GM19099 (cell line): ENCODE data around the gene PEX11A.

ENCODE experiments used
- POLR2A ChIP-seq: IDR thresholded peaks from 3 replicates; pipeline ENCODE4 v1.6.1; 2011; ENCODE audit warnings: low read depth; ENCODE audit not compliant: insufficient read length; ENCODE audit errors: extremely low read depth

The PEX11A gene

DNA sequence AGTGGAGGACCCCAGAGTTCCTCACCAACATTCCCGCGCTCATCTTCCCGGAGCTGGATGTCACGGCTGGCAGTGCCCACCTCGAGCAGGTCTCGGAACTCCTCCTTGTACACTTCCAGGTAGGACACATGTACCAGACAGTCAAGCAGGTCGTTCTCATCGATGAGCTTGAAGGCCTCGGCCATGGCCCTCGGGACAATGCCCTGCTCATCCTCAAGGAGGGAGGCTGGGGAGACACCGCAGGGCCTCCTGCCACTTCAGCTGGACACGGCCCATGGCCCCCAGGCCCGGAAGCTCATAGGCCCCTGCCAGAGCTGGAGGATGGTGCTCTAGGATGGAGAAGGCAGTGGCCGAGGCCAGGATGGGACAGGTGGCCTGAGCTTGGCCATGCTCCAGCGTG, 40.8 kb downstream of the PEX11A start:
- TF ChIP-seq POLR2A: no peak

DNA sequence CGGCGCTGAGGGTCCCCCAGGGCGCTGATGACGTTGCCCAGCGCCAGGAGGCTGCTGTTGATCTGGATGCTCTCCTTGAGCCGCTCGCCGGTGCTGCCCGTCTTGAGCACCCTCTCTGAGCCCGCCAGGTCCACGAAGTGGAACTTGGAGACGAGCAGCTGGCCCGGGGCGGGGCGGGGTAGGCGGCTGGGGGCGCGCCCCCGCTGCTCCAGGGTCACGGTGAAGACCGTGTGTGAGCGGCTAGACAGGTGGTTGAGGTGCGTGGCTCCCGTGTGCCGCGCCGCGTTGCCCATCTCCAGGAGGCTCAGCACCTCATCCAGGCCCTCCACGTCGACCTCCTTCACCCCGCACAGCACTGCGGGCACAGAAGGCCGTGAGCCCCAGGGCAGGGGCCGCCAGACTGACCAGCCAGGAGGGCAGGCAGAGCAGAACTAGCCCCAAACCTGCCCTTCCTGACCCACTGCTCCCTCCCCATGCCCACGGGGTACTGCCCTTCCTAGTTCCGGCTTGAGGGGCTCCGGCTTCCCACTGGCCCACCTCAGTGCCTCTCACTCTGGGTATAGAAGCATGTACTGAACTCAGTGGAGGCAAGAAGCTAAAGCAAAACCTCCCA, 41.4 kb downstream of the PEX11A start:
- no peak for TF ChIP-seq POLR2A

DNA sequence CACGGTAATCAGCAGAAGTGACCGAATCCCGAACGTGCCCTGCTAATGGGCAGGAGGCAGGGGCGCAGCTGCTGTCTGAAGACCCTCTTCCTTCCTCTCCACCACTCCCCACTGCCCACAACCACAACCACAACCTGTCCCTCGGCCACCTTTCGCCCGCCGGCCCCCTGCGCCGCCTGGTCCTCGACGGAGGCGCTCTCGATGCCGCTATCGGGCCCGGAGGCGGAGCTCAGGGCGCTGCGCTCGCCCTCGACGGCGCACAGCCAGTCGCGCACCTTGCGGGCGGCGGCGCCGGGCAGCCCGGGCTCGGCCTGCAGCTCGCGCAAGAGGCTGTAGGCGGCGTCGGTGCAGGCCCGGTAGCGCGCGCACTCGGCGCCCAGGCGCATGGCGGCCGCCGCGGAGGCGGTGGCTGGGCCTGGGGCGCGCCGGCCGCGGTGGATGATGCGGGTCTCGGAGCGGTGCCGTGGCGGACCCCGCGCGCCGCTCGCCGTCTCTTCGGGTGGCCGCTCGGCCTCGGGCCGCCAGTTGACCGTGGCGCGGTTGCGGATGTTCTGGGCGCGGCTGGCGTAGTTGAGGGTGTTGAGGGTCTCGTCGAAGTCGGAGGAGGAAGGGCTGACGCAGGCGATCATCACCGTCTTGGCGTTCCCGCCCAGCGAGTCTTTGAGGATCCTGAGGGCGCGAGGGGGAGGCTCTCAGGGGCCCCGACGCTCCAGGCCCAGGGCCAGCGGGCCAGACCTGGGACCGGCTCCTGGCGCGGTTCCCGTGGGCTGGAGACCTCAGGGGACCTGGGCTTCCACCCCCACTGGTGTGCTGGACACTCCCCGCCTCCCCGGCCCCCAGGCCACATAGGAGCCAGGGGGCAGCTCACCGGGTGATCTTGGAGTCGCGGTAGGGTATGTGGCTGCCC, 42.2 kb downstream of the PEX11A start:
- TF ChIP-seq POLR2A: no peak

DNA sequence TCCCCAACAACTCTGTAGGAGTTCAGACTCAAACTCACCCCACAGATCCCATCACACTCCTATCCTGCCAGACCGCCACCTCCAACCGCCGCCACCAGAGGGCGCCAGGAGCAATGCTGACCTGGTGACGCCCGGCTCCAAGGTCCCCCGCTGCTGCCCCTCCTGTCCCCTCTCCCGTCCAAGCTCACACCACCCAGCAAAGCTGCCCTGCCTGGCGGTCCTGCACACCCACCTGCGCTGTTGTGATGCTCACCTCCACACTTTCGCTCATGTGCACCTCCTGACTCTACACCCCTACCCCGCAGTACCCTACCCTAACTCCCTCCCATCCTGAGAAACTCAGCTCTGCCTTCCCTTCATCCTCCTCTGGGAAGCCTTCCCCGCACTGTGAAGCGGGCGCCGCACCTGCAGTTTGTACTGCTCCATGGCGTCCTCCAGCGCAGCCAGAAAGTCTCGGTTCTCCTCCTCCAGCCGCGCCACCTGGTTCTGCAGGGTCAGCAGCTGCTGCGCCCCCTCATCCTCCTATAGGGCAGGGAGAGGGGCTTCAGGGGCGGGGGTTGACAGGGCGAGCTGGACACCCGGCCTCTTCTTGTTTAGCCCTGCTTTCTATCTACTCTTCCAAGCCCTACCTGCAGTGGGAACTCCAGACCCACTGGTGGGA, 43.2 kb downstream of the PEX11A start:
- no peak for TF ChIP-seq POLR2A

DNA sequence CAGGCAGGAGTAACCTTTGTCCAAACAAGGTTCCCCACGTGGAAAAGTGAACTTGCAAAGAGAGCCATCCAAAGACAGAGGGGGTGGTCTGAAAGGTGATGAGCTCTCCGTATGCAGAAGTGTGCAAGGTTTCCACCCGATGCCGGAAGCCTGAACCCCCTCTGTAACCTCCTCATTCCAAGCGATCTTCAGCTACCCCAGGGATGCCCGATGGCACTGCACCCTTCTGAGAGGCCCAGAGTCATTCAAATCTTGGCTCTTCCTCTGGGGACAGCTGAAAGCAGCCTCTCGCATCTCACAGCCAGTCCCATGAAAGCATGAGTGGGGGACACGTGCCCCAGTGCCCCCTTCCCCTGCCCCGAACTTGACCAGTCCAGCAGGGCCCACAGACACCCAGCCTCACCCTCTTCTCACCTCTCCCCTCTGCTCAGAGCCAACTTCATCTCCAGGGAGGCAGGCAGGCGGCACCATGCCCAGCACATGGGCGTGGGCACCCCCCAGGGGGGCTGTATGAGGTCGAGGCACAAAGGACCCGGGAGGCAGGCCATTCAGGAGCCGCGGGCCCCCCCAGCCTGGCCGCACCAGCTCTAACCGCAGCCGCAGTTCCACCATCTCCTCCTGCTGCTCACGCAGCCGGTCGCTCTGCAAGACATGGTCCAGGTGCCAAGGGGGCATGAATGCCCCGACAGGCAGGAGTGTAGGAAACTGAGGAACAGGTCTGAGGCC, 44.0 kb downstream of the PEX11A start:
- no peak for TF ChIP-seq POLR2A

DNA sequence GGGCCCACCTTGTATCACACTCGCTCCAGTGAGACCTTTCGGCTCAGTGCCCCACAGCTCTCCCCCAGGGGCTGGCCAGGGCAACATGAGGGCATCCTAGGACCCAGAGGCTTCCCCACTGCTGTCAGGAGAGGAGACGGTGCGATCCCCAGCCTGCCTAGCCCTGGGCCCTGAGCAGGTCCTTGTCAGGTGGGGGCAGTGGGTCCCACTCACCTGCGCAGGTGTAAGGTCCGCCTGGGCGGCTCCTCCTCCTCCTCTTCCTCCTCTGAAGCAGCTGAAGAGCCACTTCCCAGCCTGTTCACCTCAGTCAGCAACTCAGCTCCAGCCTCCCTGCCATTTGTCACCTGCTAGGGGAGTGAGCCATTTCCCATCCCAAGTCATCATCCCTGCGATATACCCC, 44.9 kb downstream of the PEX11A start:
- no peak for TF ChIP-seq POLR2A

DNA sequence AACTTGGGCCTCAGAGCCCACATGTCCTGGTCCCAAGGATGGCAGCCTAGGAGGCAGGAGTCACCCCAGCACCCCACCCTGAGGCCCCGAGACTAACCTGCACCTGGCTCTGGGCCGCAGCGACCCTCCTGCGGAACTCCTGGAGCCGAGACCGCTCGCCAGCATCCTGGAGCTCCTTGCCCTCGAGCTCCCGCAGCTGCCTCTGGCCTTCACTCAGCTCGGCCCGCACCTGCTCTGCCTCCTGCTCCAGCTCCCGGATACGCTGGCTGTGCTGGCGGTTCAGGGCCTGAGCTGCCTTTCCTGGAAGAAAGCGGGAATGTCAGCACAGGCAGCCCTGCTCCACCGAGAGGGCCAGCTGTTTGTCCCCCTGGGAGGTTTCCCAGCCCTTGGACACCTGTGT, 48.4 kb downstream of the PEX11A start:
- no peak for TF ChIP-seq POLR2A

DNA sequence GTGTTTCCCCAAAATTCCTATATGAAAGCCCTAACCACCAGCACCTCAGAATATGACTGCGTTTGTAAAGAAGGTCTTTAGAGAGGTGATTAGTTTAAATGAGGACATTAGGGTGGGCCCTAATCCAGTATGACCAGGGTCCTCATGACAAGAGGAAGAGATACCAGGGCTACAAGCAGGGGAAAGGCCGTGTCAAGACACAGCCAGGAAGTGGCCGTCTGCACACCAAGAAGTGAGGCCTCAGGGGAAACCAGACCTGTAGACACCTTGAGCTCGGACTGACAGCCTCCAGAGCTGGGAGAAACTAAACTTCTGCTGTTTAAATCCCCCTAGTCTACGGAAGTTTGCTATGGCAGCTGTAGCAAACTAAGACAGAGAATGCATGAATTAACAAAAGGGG, 49.5 kb downstream of the PEX11A start:
- no peak for TF ChIP-seq POLR2A

DNA sequence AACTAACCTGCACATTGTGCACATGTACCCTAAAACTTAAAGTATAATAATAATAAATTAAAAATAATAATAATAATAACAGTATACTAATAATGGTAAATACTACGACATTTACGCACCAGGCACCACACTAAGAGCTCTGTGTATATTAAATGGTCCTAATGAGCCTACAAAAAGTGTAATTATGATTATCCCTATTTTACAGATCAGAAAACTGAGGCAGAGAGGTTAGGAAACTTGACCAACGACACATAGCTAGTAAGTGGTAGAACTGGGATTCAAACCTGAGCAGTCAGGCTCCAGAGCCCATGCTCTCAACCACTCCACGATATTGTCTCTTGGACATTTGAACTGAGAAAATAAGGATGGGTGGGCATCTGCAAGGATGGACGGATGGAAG, 50.3 kb downstream of the PEX11A start:
- no peak for TF ChIP-seq POLR2A

DNA sequence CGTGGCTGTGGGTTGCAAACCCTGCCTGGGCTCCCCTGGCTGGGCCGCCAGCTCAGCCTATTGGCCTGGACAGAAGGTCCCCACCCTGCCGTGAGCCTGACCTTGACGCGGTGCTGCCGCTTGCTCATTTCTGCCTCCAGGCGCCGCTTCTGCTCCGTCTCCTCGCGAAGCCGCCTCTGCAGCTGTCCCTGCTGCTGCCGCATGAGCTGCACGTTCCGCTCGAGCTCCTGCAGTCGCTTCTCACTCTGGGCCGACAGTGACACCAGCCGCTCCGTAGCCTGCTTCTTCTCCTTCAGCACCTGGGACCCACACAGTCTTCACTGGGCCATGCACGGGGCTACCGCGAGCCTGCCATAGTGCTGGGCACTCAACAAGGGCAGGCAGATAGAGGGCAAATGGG, 57.0 kb downstream of the PEX11A start:
- TF ChIP-seq POLR2A: no peak

DNA sequence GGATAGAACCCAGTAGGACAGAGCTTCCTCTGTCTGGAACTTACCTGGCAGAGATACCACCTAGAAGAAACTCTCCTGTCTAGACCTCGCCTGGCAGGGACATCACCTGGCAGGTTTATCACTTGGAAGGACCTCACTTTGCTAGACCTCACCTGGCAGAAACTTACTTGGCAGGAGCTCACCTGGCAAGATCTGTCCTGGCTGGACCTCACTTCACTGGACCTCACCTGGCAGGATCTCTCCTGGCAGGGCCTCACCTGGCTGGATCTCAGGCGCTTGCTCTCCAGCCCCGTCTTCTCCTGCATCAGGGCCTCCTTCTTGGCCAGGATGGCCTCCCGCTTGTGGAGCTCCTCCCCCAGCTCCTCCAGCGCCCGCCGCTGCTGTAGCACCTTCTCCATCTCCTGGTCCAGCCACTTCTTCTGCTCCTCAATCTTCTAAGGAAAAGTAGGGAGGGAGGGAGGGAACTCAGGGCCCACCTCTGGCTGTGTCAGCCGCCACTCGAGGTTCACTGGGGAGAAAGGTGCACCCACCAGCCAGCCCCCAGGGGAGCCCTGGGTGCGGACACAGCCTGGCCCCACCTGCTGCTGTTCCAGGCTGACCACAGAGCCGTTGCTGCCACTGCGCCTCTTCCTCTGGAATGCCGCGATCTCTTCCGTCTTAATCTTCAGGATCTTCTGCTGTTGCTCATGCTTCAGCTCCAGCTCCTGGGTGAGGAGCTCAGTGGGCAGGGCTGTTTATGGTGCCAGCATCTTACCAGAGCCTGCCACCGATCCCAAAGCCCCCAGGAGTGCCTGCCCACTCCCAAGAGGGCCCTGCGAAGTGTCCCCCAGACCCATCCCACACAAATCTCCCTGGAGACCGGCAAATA, 57.8 kb downstream of the PEX11A start:
- TF ChIP-seq POLR2A: no peak

DNA sequence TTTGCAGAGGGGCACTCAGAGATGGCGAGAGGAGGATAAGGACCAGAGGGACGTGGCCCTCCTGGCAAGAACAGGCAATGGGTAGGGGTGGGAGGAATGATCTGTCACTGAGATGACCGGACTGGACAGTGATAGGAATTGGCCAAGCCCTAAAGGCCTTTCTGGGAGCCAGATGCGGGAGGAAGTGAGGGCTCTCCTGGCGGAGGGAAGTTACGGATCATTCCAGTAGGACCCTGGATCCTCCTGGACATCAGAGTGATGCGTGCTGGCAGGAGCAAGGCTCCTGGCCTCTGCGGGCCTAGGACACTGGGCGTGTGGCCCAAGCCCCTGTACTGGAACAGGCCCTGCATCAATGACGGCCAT, 58.7 kb downstream of the PEX11A start:
- no peak for TF ChIP-seq POLR2A
